Activated CD8-positive, alpha-beta memory T cell treated with anti-CD3 and anti-CD28 coated beads, Interleukin-2, amount 50 U/mL, for 24 hours (primary cell): Measurements from ENCODE around the gene LRRC58.
A peak's percentile ranks its signal among the peaks of the same experiment; 100 is the strongest.
"Not testable (repeated sequence)": the region's sequence is repeated elsewhere in the genome, so short reads cannot be mapped to it uniquely, and the experiment has no call there.

Experiments
- DNase-seq: peaks from one replicate; pipeline ENCODE4 v3.0.0-alpha.2; 2020; ENCODE audit errors: extremely low read depth

LRRC58 gene

DNA sequence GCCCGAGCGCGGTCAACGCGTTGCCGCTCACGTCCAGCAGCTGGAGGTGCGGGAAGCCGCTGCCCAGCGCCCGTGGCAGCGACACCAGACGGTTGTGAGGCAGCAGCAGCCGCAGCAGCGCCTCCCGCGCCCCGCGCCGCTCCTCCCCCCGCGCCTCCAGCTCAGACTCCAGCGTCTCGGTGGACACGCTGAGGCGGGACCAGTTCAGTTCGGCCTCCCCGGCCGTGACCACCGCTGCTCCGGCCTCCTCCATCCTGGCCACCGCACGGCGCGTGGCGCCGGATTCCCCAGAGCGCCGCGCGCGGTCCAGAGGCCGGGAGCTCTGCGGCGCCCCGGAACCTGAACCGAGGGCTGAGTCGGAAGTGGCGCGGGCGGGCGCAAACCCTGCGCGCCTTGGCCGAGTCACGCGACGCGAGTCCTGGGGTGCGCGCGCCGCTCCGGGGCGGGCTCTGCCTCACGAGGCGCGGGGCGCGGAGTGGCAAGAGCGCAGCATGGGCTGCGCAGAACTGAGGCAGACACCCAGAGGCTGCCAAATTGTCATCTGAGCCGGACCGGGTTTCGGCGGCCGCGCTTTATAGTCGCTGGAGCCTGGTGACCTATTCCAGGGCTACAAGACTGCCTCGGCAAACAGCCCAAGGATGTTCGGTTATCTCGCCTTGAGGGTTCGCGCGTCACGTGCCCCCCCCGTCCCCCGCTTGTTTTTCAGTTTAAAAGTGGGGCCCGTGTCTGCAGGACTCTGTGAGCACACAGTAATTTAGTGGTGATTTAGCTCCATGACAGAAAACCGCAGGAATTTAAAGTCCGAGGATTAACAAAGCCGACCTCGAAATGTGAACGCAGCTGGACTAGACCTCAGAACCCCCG is at the start of gene LRRC58:
Gene LRRC58 (minus strand): TSS at position 364 of the 864 bp plus-strand sequence. CDS start 111 bp downstream, at position 253.
- peak; percentile 58 for DNase-seq

DNA sequence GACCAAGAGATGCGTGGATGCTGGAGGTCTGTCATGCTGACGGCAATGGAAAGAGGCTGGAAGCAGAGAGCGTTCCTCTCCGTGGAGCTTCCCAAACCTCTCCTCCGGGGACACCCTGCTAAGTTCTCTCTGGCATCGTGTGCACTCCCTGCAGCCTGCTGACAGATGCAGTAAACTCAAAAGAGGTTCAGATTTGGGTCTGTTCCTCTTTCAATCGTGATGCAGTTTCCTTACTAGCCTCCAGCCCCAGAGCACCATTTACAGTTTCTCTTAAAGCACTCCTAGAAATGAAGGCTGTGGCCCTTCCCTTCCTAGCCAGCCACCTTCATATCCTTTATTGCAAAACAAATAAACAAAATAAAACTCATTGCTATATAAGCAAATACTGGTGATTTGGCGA is 47.3 kb upstream of the LRRC58 start:
- DNase-seq: no peak

DNA sequence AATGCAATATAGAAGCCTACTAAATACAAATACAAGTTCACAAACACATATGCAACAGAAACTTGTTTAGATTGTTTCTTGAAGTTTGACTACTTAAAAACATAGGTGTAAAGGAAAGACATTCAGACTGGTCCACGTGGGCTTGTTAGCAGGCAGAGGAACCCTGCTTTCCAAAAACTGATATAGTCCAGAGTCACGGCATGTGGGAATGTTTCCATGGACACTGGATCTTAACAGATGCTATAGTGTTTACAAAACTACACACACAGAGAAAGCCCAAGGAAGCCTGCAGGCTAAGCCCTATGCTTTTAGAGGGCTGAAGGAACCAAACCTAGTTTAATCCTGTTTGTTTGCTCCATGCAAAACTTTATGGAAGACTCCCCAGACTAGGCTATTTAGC is 45.2 kb upstream of the LRRC58 start:
- no peak for DNase-seq

DNA sequence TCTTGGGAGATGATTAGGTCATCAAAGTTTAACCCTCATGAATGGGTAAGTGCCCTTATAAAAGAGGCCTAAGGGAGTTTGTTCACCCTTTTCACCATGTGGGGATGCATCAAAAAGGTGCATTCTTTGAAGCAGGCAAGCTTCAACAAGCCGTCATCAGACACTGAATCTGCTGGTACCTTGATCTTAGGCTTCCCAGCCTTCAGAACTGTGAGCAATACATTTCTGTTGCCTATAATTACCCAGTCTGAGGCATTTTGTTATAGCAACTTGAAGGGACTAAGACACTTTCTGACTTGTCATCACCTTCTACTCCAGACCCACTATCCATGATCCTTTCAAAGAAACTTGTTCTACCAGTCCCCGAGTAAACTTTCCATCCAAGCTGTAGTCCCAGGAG is 44.6 kb upstream of the LRRC58 start:
- no peak for DNase-seq

GRCh38 chr3:120393243-120393642 is 44.1 kb upstream of the LRRC58 start:
- no peak for DNase-seq

GRCh38 chr3:120382941-120383447 is 33.8 kb upstream of the LRRC58 start:
- DNase-seq: no peak

GRCh38 chr3:120381503-120381902 is 32.3 kb upstream of the LRRC58 start:
- no peak for DNase-seq

GRCh38 chr3:120377948-120378347 is 28.8 kb upstream of the LRRC58 start:
- DNase-seq: not testable (repeated sequence)

- DNase-seq: no peak
Observed at GRCh38 chr3:120370463-120370862, 21.3 kb upstream of the LRRC58 start.

GRCh38 chr3:120369037-120369467 is 19.9 kb upstream of the LRRC58 start:
- DNase-seq: no peak

DNA sequence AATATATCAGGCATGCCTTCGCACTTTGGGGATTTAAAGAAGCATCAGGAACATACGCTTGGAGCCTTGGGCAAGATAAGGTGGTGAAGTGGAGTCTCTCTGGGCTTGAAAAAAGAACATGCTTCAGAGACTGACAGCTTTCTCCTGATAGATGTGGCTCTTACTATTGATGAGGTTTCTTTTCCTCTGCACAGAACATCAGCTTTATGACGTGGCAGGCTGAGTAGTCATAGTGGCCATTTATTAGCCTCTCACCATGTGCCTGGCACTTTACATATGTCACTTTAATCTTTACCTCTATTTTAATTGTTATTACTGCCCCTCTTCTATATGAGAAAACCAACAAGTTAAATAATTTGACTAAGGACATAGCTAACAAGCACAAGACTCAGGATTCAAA is 19.0 kb upstream of the LRRC58 start:
- DNase-seq: no peak

DNA sequence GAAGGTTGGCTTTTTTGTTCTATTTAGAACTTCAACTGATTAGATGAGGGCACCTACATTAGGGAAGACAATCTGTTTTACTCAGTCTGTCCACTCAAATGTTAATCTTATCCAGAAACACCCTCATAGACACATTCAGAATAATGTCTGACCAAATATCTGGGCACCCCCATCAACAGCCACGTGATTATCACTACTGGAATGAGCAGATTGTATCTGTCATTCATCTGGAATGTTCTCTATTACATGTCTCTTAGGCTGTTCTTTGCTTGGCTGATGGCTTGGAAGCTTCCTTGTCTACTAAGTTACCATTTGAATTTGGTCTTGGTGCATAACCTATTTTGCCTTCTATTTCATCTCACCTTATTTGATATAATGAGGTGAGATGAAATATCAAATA is 15.7 kb upstream of the LRRC58 start:
- DNase-seq: no peak

- DNase-seq: no peak
Observed at GRCh38 chr3:120364101-120364500, 14.9 kb upstream of the LRRC58 start.

GRCh38 chr3:120357807-120358206 is 8.7 kb upstream of the LRRC58 start:
- DNase-seq: no peak

DNA sequence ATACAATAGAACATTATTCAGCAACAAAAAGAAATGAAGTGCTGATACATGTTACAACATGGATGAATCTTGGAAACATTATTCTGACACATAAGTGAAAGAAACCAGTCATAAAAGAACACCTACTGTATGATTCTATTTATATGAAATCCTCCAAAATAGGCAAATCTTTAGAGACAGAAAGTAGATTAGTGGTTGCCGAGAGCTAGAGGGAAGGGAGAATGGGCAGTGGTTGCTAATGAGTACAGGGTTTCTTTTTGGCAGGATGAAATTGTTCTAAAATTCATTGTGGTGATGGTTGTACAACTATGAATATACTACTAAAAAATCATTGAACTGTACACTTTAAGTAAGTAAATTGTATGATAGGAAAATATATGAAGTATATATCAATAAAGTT is 6.3 kb upstream of the LRRC58 start:
- DNase-seq: no peak

GRCh38 chr3:120353463-120353862 is 4.3 kb upstream of the LRRC58 start:
- DNase-seq: no peak

DNA sequence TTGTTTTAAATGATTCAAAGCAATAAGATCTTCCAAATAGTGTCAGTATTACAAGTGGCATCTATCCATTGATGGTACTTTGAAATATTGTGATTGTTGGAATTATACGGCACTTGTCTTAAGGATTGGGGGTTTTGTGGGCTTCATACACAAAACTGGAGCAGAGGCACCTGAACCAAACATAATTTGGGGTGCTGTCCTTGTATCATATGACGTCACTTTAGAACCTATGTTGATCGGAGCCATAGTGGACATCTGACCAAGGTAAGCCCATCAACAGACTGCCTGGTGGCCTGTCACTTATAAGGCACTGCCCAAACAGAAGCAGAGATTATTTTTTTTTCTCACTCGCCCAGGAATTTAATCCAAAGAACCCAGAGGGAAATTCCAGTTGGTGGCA is 2.9 kb upstream of the LRRC58 start:
- DNase-seq: no peak

GRCh38 chr3:120350401-120350941 is 1.3 kb upstream of the LRRC58 start:
- no peak for DNase-seq

DNA sequence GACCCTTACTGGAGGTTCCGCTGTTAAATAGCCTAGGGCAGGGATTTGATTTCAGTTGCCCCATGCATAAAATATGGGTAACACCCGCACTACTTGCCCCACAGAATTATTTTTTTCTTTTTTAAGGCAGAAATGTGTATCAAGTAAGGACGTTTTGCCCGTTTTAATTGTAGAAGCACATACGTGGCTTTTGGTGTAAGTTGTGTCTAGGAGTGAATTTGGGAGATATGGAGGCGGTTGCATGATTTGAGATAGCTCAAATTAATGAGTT is 636 bp upstream of the LRRC58 start:
- no peak for DNase-seq

GRCh38 chr3:120348065-120348990 is 826 bp downstream of the LRRC58 start:
- DNase-seq: no peak

DNA sequence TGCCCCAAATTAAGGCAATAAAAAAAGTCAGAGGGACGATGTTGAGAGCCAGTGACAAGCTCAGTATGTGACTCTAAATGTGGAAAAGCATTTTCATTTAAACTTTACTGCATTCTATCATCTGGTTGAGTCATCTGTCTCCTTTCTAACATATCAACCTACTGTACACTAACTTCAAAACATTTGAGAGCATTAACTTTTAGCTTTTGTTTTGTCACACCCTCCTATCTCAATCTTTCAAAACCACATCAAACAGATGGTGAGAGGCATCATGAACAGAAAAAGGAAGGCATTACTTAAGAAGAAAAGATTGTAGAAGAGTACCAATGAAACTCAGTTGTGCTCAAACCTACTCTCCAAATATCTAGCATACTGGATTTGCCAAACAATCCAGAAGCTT is 4.8 kb downstream of the LRRC58 start:
- DNase-seq: no peak

- no peak for DNase-seq
Observed at GRCh38 chr3:120341658-120342346, 7.4 kb downstream of the LRRC58 start.
